MCF 10A (cell line): ENCODE measurements around the gene FTL. TPM values are rescaled to one million over a fixed set of nuclear protein-coding genes. Genes with fewer than 3 reads are reported as not detected.
A peak's percentile ranks its signal among the peaks of the same experiment; 100 is the strongest.

ENCODE experiments used
- BruUV-seq: library from RNA; stranded (reverse); fragments of 400-500 nt; replicated peaks from 2 replicates; lab custom pipeline; 2021; lab: Mats Ljungman, UMichigan
- CTCF ChIA-PET: fragments of 300-600 bp; sonication (Branson Sonifier 250); formaldehyde crosslinking; extraction: SDS; loops from one replicate; lab custom pipeline; 2021; ENCODE audit warnings: antibody characterized with exemption, inconsistent platforms; lab: Yijun Ruan, JAX
- POLR2A ChIA-PET: fragments of 300-600, 350-650 bp; sonication (Branson Sonifier 250); formaldehyde crosslinking; extraction: SDS; loops from one replicate; lab custom pipeline; 2020; ENCODE audit warnings: antibody characterized with exemption, inconsistent platforms; lab: Yijun Ruan, JAX
- DNase-seq: peaks from one replicate; pipeline ENCODE4 v3.0.0-alpha.2; 2018; ENCODE audit not compliant: unreplicated experiment
- H3K27ac Mint-ChIP-seq: one replicate; pipeline ENCODE4 v1.8.0; 2022; ENCODE audit warnings: mild to moderate bottlenecking, low read depth, mixed read lengths; ENCODE audit not compliant: unreplicated experiment
- H3K27me3 Mint-ChIP-seq: one replicate; pipeline ENCODE4 v1.8.0; 2022; ENCODE audit warnings: mixed read lengths; ENCODE audit not compliant: insufficient read depth, unreplicated experiment
- H3K36me3 Mint-ChIP-seq: one replicate; pipeline ENCODE4 v1.8.0; 2022; ENCODE audit warnings: mild to moderate bottlenecking, moderate library complexity, mixed read lengths; ENCODE audit not compliant: insufficient read depth, unreplicated experiment
- H3K4me1 Mint-ChIP-seq: one replicate; pipeline ENCODE4 v1.8.0; 2022; ENCODE audit warnings: mixed read lengths; ENCODE audit not compliant: insufficient read depth, unreplicated experiment
- H3K4me3 Mint-ChIP-seq: one replicate; pipeline ENCODE4 v1.8.0; 2022; ENCODE audit warnings: mild to moderate bottlenecking, moderate library complexity, mixed read lengths; ENCODE audit not compliant: unreplicated experiment
- H3K9me3 Mint-ChIP-seq: one replicate; pipeline ENCODE4 v1.8.0; 2022; ENCODE audit warnings: mixed read lengths; ENCODE audit not compliant: unreplicated experiment
- CTCF ChIP-seq: fragments of 200-600 bp; IDR thresholded peaks from one replicate; pipeline ENCODE4 v1.8.0; 2022; ENCODE audit warnings: antibody characterized with exemption, mild to moderate bottlenecking; ENCODE audit not compliant: unreplicated experiment
- intact Hi-C: fragments of 100-400 bp; cut with micrococcal nuclease; formaldehyde crosslinking; loops from 2 replicates; pipeline ENCODE4 v1.14.1; 2022
- total RNA-seq: library from RNA; stranded (reverse); gene quantifications from 2 replicates; pipeline ENCODE4 v1.2.3, GENCODE V29; 2022

Gene FTL
- total RNA-seq, 1 experiment from 2014 or later, result 275 TPM

- H3K9me3 Mint-ChIP-seq, result no peaks in the 10 kb centered on the region
- peak overlapping the region; percentile 95 for H3K27ac Mint-ChIP-seq
- intact Hi-C loops, result loop anchor here (10.0 kb wide), 1 partner anchor 231 kb away; no protein-coding TSS in a partner anchor
- peaks cover 34% of the 10 kb centered on the region for H3K4me1 Mint-ChIP-seq
- peak overlapping the region; percentile 95 for H3K4me3 Mint-ChIP-seq
- ChIA-PET CTCF (interaction anchor here (0.6 to 3.0 kb wide), 11 partner anchors 10 to 245 kb away, joined by 3 to 39 read pairs (median 6); partner anchors contain the start of gene LIN7B), POLR2A (interaction anchor here (0.6 to 3.9 kb wide), 37 partner anchors 11 to 648 kb away, joined by 3 to 98 read pairs (median 4); partner anchors contain the start of genes ALDH16A1, CGB7, DBP and DHDH)
- no TSS peak for BruUV-seq
- TF ChIP-seq CTCF, result no peak
- H3K27me3 Mint-ChIP-seq, result no peaks in the 10 kb centered on the region
- peaks cover 35% of the 10 kb centered on the region for H3K36me3 Mint-ChIP-seq
- no peak for DNase-seq
Measured at GRCh38 chr19:48994035-48994386, 28.9 kb downstream of the FTL start.

- intact Hi-C loops, result loop anchor here (2.0 to 10.0 kb wide), 3 partner anchors 77 to 227 kb away; no protein-coding TSS in a partner anchor
- Mint-ChIP-seq H3K4me3 (no peak overlapping the region), H3K27ac (no peak overlapping the region), H3K27me3 (no peaks in the 10 kb centered on the region), H3K4me1 (peaks cover 18% of the 10 kb centered on the region), H3K36me3 (peaks cover 38% of the 10 kb centered on the region), H3K9me3 (no peaks in the 10 kb centered on the region)
- CTCF ChIA-PET, result interaction anchor here (0.6 to 2.0 kb wide), 15 partner anchors 10 to 585 kb away, joined by 3 to 13 read pairs (median 3); partner anchors contain the start of gene NTF4
- POLR2A ChIA-PET, result interaction anchor here (0.6 kb wide), 1 partner anchor 1434 kb away, joined by 3 read pairs; no protein-coding TSS in a partner anchor
- DNase-seq, result peak; percentile 64
- peak; percentile 38 for TF ChIP-seq CTCF
- no TSS peak for BruUV-seq
Measured at GRCh38 chr19:48997972-48998371, 32.9 kb downstream of the FTL start.

GRCh38 chr19:48999481-49000325 lies 34.6 kb downstream of the FTL start:
- no peak overlapping the region for H3K4me3 Mint-ChIP-seq
- TF ChIP-seq CTCF, result peak; percentile 81
- peak; percentile 69 for DNase-seq
- H3K27me3 Mint-ChIP-seq, result no peaks in the 10 kb centered on the region
- peaks cover 9% of the 10 kb centered on the region for H3K4me1 Mint-ChIP-seq
- H3K27ac Mint-ChIP-seq, result no peak overlapping the region
- intact Hi-C loops, result loop anchor here (2.0 to 10.0 kb wide), 3 partner anchors 75 to 225 kb away; no protein-coding TSS in a partner anchor
- POLR2A ChIA-PET, result interaction anchor here (0.6 to 0.8 kb wide), 3 partner anchors 9 to 218 kb away, joined by 3 read pairs; no protein-coding TSS in a partner anchor
- peaks cover 55% of the 10 kb centered on the region for H3K36me3 Mint-ChIP-seq
- CTCF ChIA-PET, result interaction anchor here (0.6 to 3.6 kb wide), 27 partner anchors 9 to 1788 kb away, joined by 3 to 17 read pairs (median 4); partner anchors contain the start of gene NTF4
- BruUV-seq, result no TSS peak
- no peaks in the 10 kb centered on the region for H3K9me3 Mint-ChIP-seq

GRCh38 chr19:49004133-49004532 lies 39.0 kb downstream of the FTL start:
- no peak for DNase-seq
- TF ChIP-seq CTCF, result no peak
- BruUV-seq, result no TSS peak
- H3K27ac Mint-ChIP-seq, result no peak overlapping the region
- POLR2A ChIA-PET, result no interaction called here
- H3K4me3 Mint-ChIP-seq, result no peak overlapping the region
- intact Hi-C loops, result no loop called here
- peaks cover 80% of the 10 kb centered on the region for H3K36me3 Mint-ChIP-seq
- H3K4me1 Mint-ChIP-seq, result no peaks in the 10 kb centered on the region
- CTCF ChIA-PET, result interaction anchor here (1.0 kb wide), 2 partner anchors 11 to 93 kb away, joined by 5 to 7 read pairs; partner anchors contain the start of genes GYS1 and RUVBL2
- H3K27me3 Mint-ChIP-seq, result no peaks in the 10 kb centered on the region
- H3K9me3 Mint-ChIP-seq, result no peaks in the 10 kb centered on the region
